ENCODE results near the gene MKNK2. TPM values are rescaled to one million over a fixed set of nuclear protein-coding genes. Genes with fewer than 3 reads are reported as not detected.
A peak's percentile ranks its signal among the peaks of the same experiment; 100 is the strongest.

MKNK2 gene
- polyA plus RNA-seq, 5 donors = 51.7 to 124 (median 77.8) TPM

GRCh38 chr19:2046046-2046907, 4.8 kb downstream of the MKNK2 start:
- DNase-seq = no peak

- DNase-seq = no peak
Observed at GRCh38 chr19:2045501-2046045, 5.5 kb downstream of the MKNK2 start.

- no peak for DNase-seq
Observed at GRCh38 chr19:2044709-2045500, 6.1 kb downstream of the MKNK2 start.

GRCh38 chr19:2043961-2044708, 6.9 kb downstream of the MKNK2 start:
- DNase-seq = no peak

- DNase-seq = no peak
Observed at GRCh38 chr19:2043251-2043641, 7.8 kb downstream of the MKNK2 start.

GRCh38 chr19:2042485-2043250, 8.4 kb downstream of the MKNK2 start:
- no peak for DNase-seq

GRCh38 chr19:2041683-2042484, 9.2 kb downstream of the MKNK2 start:
- peak; percentile 89 to 93 for DNase-seq

- no peak for DNase-seq
Observed at GRCh38 chr19:2041433-2041682, 9.7 kb downstream of the MKNK2 start.

GRCh38 chr19:2040647-2041432, 10.2 kb downstream of the MKNK2 start:
- no peak for DNase-seq

GRCh38 chr19:2039959-2040646, 10.9 kb downstream of the MKNK2 start:
- DNase-seq = no peak

- no peak for DNase-seq
Observed at GRCh38 chr19:2039089-2039958, 11.7 kb downstream of the MKNK2 start.

- DNase-seq = no peak
Observed at GRCh38 chr19:2038284-2039088, 12.6 kb downstream of the MKNK2 start.

GRCh38 chr19:2037651-2038255, 13.3 kb downstream of the MKNK2 start:
- no peak for DNase-seq

GRCh38 chr19:2036424-2036823, 14.6 kb downstream of the MKNK2 start:
- no peak for DNase-seq

GRCh38 chr19:2035590-2035991, 15.5 kb downstream of the MKNK2 start:
- DNase-seq = no peak

GRCh38 chr19:2034729-2035589, 16.1 kb downstream of the MKNK2 start:
- DNase-seq = no peak

Measured in right lung (tissue), 5 donors.